ENCODE measurements around the gene NCK2.

The NCK2 gene

GRCh38 chr2:105774781-105775337 is 30.1 kb downstream of the NCK2 start:
- DNase-seq: no peak
- Histone ChIP-seq H3K4me3 (ENCODE audit: low read depth, low read length) (no peak overlapping the region), H3K27ac (no peak overlapping the region), H3K36me3 (replicated peaks) (no peaks in the 10 kb centered on the region), H3K27me3 (replicated peaks) (no peaks in the 10 kb centered on the region)
- TF ChIP-seq, protein P1, sequence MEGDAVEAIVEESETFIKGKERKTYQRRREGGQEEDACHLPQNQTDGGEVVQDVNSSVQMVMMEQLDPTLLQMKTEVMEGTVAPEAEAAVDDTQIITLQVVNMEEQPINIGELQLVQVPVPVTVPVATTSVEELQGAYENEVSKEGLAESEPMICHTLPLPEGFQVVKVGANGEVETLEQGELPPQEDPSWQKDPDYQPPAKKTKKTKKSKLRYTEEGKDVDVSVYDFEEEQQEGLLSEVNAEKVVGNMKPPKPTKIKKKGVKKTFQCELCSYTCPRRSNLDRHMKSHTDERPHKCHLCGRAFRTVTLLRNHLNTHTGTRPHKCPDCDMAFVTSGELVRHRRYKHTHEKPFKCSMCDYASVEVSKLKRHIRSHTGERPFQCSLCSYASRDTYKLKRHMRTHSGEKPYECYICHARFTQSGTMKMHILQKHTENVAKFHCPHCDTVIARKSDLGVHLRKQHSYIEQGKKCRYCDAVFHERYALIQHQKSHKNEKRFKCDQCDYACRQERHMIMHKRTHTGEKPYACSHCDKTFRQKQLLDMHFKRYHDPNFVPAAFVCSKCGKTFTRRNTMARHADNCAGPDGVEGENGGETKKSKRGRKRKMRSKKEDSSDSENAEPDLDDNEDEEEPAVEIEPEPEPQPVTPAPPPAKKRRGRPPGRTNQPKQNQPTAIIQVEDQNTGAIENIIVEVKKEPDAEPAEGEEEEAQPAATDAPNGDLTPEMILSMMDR (IDR thresholded peaks at IDR 0.05; ENCODE audit: low read depth, low read length, missing control alignments): no peak
- in situ Hi-C loops (cut with HindIII; ENCODE audit: low pct_ligation_motif_present, low sequenced_read_pairs): no loop called here

- Histone ChIP-seq H3K27me3 (replicated peaks) (no peaks in the 10 kb centered on the region), H3K4me3 (ENCODE audit: low read depth, low read length) (no peak overlapping the region)
- no peak for DNase-seq
These were observed 31.3 kb downstream of the NCK2 start for GRCh38 chr2:105775809-105776559.

GRCh38 chr2:105776560-105776928 is 31.8 kb downstream of the NCK2 start:
- H3K36me3 ChIP-seq (replicated peaks): no peaks in the 10 kb centered on the region
- no peak overlapping the region for H3K4me3 ChIP-seq (ENCODE audit: low read depth, low read length)
- no peaks in the 10 kb centered on the region for H3K27me3 ChIP-seq (replicated peaks)
- TF ChIP-seq, protein P1 (IDR thresholded peaks at IDR 0.05; ENCODE audit: low read depth, low read length, missing control alignments): no peak
- in situ Hi-C loops (cut with HindIII; ENCODE audit: low pct_ligation_motif_present, low sequenced_read_pairs): no loop called here
- no peak overlapping the region for H3K27ac ChIP-seq
- no peak for DNase-seq

More at GRCh38 chr2:105775809-105776559, 31.3 kb downstream of the NCK2 start:
- no peaks in the 10 kb centered on the region for H3K36me3 ChIP-seq (replicated peaks)
- in situ Hi-C loops (cut with HindIII; ENCODE audit: low pct_ligation_motif_present, low sequenced_read_pairs): no loop called here
- TF ChIP-seq, protein P1 (IDR thresholded peaks at IDR 0.05; ENCODE audit: low read depth, low read length, missing control alignments): no peak
- H3K27ac ChIP-seq: no peak overlapping the region

DNA sequence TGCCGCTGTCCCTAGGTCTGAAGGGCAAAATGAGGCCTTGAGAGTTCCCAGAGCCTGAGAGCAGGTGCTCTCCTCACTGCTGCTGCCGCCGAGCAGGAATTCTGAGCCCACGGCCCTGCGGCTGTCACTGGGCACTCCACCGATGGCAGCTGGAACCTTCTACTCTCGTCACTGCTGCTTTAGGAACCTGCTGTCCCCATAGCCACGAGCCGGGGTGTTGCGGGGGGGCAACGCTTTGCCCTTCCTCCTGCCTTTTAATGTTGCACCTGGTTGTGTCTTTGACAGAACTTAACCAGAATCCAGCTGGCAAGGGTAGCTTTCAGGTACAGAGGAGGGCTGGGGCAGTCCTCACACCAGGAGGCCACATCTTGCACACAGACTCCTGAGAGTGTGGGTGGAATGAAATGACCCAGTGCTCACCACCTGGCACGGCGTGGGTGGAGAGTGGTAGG is 32.3 kb downstream of the NCK2 start:
- TF ChIP-seq, protein P1 (IDR thresholded peaks at IDR 0.05; ENCODE audit: low read depth, low read length, missing control alignments): no peak
- DNase-seq: no peak
- no peaks in the 10 kb centered on the region for H3K27me3 ChIP-seq (replicated peaks)
- H3K27ac ChIP-seq: no peak overlapping the region
- H3K36me3 ChIP-seq (replicated peaks): no peaks in the 10 kb centered on the region
- no peak overlapping the region for H3K4me3 ChIP-seq (ENCODE audit: low read depth, low read length)
- in situ Hi-C loops (cut with HindIII; ENCODE audit: low pct_ligation_motif_present, low sequenced_read_pairs): no loop called here

DNA sequence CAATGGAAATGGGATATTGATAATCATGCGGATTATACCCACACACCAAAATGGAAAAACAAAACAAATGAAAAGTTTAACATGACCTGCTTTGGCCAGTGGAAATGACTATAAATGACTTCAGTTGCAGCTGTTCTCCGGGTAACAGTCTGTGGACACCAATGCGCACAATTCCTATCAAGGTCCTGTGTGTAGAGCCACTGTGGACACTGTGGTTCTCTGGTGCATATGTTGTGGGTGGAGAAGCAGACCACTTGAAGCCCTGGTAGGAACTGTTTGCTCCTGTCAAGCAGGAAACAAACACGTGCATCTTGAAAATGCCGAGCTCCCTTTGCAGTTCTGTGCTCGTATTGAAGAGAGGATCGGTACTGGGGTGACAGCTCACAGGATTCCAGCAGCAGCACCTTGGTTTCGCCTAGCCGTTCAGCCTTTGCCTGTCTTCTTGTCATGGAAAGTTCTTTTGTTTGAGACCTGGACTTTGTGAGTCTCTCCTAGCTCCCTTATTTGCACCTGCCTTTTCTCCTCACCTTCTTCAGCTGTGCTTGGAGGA is 32.9 kb downstream of the NCK2 start:
- Histone ChIP-seq H3K27ac (no peak overlapping the region), H3K36me3 (replicated peaks) (no peaks in the 10 kb centered on the region)
- no peak for DNase-seq

More for the DNA sequence above, 32.9 kb downstream of the NCK2 start:
- Histone ChIP-seq H3K4me3 (ENCODE audit: low read depth, low read length) (no peak overlapping the region), H3K27me3 (replicated peaks) (no peaks in the 10 kb centered on the region)
- TF ChIP-seq, protein P1 (IDR thresholded peaks at IDR 0.05; ENCODE audit: low read depth, low read length, missing control alignments): no peak
- in situ Hi-C loops (cut with HindIII; ENCODE audit: low pct_ligation_motif_present, low sequenced_read_pairs): no loop called here

Data from brain microvascular endothelial cell (primary cell).